T-helper 22 cell (primary cell): Measurements from ENCODE around the gene MTFR1L.
"Not testable (repeated sequence)": the region's sequence is repeated elsewhere in the genome, so short reads cannot be mapped to it uniquely, and the experiment has no call there.

Experiments
- DNase-seq: peaks from one replicate; pipeline ENCODE4 v3.0.0-alpha.2; 2020; ENCODE audit warnings: low read depth

The MTFR1L gene

GRCh38 chr1:25828491-25828890 lies 8.7 kb downstream of the MTFR1L start:
- DNase-seq, result no peak

- DNase-seq, result no peak
These were observed 9.3 kb downstream of the MTFR1L start for GRCh38 chr1:25829046-25829445.

- DNase-seq, result no peak
These were observed 11.9 kb downstream of the MTFR1L start for GRCh38 chr1:25831569-25832196.

- no peak for DNase-seq
These were observed 12.7 kb downstream of the MTFR1L start for GRCh38 chr1:25832336-25833037.

- DNase-seq, result no peak
These were observed 13.4 kb downstream of the MTFR1L start for GRCh38 chr1:25833158-25833557.

- no peak for DNase-seq
These were observed 15.1 kb downstream of the MTFR1L start for GRCh38 chr1:25834894-25835293.

- no peak for DNase-seq
These were observed 16.9 kb downstream of the MTFR1L start for GRCh38 chr1:25836695-25837094.

- no peak for DNase-seq
These were observed 17.6 kb downstream of the MTFR1L start for GRCh38 chr1:25837262-25837875.

- DNase-seq, result not testable (repeated sequence)
These were observed 20.1 kb downstream of the MTFR1L start for GRCh38 chr1:25839808-25840207.

- no peak for DNase-seq
These were observed 23.7 kb downstream of the MTFR1L start for GRCh38 chr1:25843483-25843882.

GRCh38 chr1:25844536-25845337 lies 25.0 kb downstream of the MTFR1L start:
- no peak for DNase-seq

- DNase-seq, result no peak
These were observed 25.9 kb downstream of the MTFR1L start for GRCh38 chr1:25845664-25846063.

- DNase-seq, result no peak
These were observed 28.2 kb downstream of the MTFR1L start for GRCh38 chr1:25847929-25848328.

GRCh38 chr1:25848531-25848930 lies 28.8 kb downstream of the MTFR1L start:
- no peak for DNase-seq

GRCh38 chr1:25854554-25854953 lies 34.8 kb downstream of the MTFR1L start:
- DNase-seq, result no peak

- DNase-seq, result no peak
These were observed 37.1 kb downstream of the MTFR1L start for GRCh38 chr1:25856856-25857255.

GRCh38 chr1:25858494-25858893 lies 38.7 kb downstream of the MTFR1L start:
- no peak for DNase-seq

GRCh38 chr1:25858906-25859789 lies 39.4 kb downstream of the MTFR1L start, which contains the start of gene AUNIP:
Gene AUNIP, minus strand, starts transcription at chr1:25859457. Its CDS starts 100 bp downstream, at chr1:25859357.
- DNase-seq, result peak; percentile 79

- DNase-seq, result no peak
These were observed 41.8 kb downstream of the MTFR1L start for GRCh38 chr1:25861316-25862286.

GRCh38 chr1:25862785-25863485 lies 43.2 kb downstream of the MTFR1L start:
- no peak for DNase-seq
